Measurements from ENCODE around the gene PSME3IP1.

DNA sequence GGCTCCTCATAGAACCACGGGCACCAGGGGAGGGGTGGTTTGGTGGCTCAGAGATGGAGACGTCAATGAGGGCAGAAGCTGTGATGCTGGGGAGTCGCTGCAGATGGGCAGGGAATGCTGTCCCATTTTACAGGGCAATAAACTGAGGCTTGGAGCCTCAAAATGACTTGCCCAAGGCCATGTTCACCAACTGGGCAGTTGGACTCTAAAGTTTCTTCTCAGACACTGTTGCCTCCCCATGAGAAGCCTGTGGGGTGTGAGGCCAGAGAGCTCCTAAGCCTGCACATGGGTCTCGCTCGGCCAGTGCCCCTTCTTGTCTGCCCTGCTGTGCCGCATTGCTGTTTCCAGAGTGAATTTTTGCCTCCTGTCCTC is 54.9 kb downstream of the PSME3IP1 start:
- TF ChIP-seq, protein P1, sequence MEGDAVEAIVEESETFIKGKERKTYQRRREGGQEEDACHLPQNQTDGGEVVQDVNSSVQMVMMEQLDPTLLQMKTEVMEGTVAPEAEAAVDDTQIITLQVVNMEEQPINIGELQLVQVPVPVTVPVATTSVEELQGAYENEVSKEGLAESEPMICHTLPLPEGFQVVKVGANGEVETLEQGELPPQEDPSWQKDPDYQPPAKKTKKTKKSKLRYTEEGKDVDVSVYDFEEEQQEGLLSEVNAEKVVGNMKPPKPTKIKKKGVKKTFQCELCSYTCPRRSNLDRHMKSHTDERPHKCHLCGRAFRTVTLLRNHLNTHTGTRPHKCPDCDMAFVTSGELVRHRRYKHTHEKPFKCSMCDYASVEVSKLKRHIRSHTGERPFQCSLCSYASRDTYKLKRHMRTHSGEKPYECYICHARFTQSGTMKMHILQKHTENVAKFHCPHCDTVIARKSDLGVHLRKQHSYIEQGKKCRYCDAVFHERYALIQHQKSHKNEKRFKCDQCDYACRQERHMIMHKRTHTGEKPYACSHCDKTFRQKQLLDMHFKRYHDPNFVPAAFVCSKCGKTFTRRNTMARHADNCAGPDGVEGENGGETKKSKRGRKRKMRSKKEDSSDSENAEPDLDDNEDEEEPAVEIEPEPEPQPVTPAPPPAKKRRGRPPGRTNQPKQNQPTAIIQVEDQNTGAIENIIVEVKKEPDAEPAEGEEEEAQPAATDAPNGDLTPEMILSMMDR (IDR thresholded peaks at IDR 0.05; ENCODE audit: low read length) = no peak
- TF ChIP-seq EZH2 (IDR thresholded peaks at IDR 0.05; ENCODE audit: borderline replicate concordance, low read length) = no peak

Measured in OCI-LY1 (cell line).